Astrocyte (in vitro differentiated cells and primary cell): ENCODE measurements around the gene GABPB1. TPM values are rescaled to one million over a fixed set of nuclear protein-coding genes. Genes with fewer than 3 reads are reported as not detected.
"Not testable (repeated sequence)": the region's sequence is repeated elsewhere in the genome, so short reads cannot be mapped to it uniquely, and the experiment has no call there.

Experiments used
- DNase-seq: peaks from one replicate; pipeline ENCODE4 v3.0.0-alpha.2; 2010; ENCODE audit warnings: low read depth
- FAIRE-seq: peaks from 2 replicates; lab custom pipeline; 2011; peaks lifted over from hg19 to GRCh38; lab: Jason Lieb, UNC
- H2AFZ ChIP-seq: 2 replicates; pipeline ENCODE4 v1.6.0; 2012; ENCODE audit warnings: low read depth, low read length, inconsistent platforms
- H3K27ac ChIP-seq: 2 replicates; pipeline ENCODE4 v1.5.1; 2011; ENCODE audit warnings: low read depth, low read length, inconsistent platforms
- H3K27me3 ChIP-seq: 2 replicates; pipeline ENCODE4 v1.6.0; 2011; ENCODE audit warnings: low read length, inconsistent platforms; ENCODE audit not compliant: insufficient read depth
- H3K36me3 ChIP-seq: 2 replicates; pipeline ENCODE4 v1.5.1; 2011; ENCODE audit warnings: low read length, inconsistent platforms; ENCODE audit not compliant: insufficient read depth
- H3K4me1 ChIP-seq: 2 replicates; pipeline ENCODE4 v1.5.1; 2011; ENCODE audit warnings: low read length, inconsistent platforms; ENCODE audit not compliant: insufficient read depth
- H3K4me2 ChIP-seq: 2 replicates; pipeline ENCODE4 v1.6.0; 2012; ENCODE audit warnings: low read length, inconsistent platforms
- H3K4me3 ChIP-seq: 2 replicates; pipeline ENCODE4 v1.5.1; 2011; ENCODE audit warnings: low read depth, mild to moderate bottlenecking, low read length, inconsistent platforms; ENCODE audit not compliant: insufficient read depth
- H3K79me2 ChIP-seq: 2 replicates; pipeline ENCODE4 v1.6.0; 2012; ENCODE audit warnings: mild to moderate bottlenecking, low read length, inconsistent platforms; ENCODE audit not compliant: insufficient read depth
- H3K9ac ChIP-seq: 2 replicates; pipeline ENCODE4 v1.6.0; 2012; ENCODE audit warnings: mild to moderate bottlenecking, low read length, inconsistent platforms
- H3K9me3 ChIP-seq: 2 replicates; pipeline ENCODE4 v1.5.1; 2012; ENCODE audit warnings: low read depth, mild to moderate bottlenecking, low read length, inconsistent platforms; ENCODE audit not compliant: insufficient read depth
- H4K20me1 ChIP-seq: 2 replicates; pipeline ENCODE4 v1.6.0; 2012; ENCODE audit warnings: low read length, inconsistent platforms; ENCODE audit not compliant: insufficient read depth
- H3K27ac Mint-ChIP-seq: one replicate; pipeline ENCODE4 v1.8.0; 2021; ENCODE audit warnings: mild to moderate bottlenecking, mixed read lengths; ENCODE audit not compliant: unreplicated experiment
- H3K27me3 Mint-ChIP-seq: one replicate; pipeline ENCODE4 v1.8.0; 2021; ENCODE audit warnings: low read depth, mixed read lengths; ENCODE audit not compliant: unreplicated experiment
- H3K36me3 Mint-ChIP-seq: one replicate; pipeline ENCODE4 v1.8.0; 2021; ENCODE audit warnings: low read depth, mixed read lengths; ENCODE audit not compliant: unreplicated experiment
- H3K4me1 Mint-ChIP-seq: one replicate; pipeline ENCODE4 v1.8.0; 2021; ENCODE audit warnings: low read depth, mixed read lengths; ENCODE audit not compliant: unreplicated experiment
- H3K4me3 Mint-ChIP-seq: one replicate; pipeline ENCODE4 v1.8.0; 2021; ENCODE audit warnings: mild to moderate bottlenecking, moderate library complexity, mixed read lengths; ENCODE audit not compliant: unreplicated experiment
- H3K9me3 Mint-ChIP-seq: one replicate; pipeline ENCODE4 v1.8.0; 2021; ENCODE audit warnings: mild to moderate bottlenecking, mixed read lengths; ENCODE audit not compliant: unreplicated experiment
- EZH2 ChIP-seq: IDR thresholded peaks from 2 replicates; pipeline ENCODE4 v1.6.1; 2012; ENCODE audit warnings: mild to moderate bottlenecking, low read length, inconsistent platforms; ENCODE audit not compliant: insufficient read depth
- total RNA-seq: library from RNA; stranded (reverse); gene quantifications from 2 replicates; pipeline ENCODE4 v1.2.1, GENCODE V29; 2021
- TF ChIP-seq, protein P1 (sequence below): IDR thresholded peaks from 2 replicates; pipeline ENCODE4 v1.5.1; 2011; ENCODE audit warnings: low read depth, mild to moderate bottlenecking, inconsistent platforms, low read length, moderate library complexity; ENCODE audit not compliant: insufficient read depth

Gene GABPB1
- total RNA-seq, 1 donor from 2014 or later, result 33.5 TPM

DNA sequence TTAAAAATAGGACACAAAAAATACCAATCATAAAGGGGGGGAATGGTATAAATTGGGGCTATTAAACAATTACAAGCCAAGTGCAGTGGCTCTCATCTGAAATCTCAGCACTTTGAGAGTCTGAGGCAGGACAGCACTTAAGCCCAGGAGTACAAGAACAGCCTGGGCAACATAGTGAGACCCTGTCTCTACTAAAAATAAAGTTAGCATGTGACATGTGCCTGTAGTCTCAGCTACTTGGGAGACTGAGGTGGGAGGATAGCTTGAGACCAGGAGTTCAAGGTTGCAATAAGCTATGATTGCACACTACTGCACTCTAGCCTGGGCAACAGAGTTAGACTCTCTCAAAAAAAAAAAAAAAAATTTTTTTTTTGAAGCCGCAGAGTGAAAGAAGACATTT lies 23.8 kb upstream of the GABPB1 start:
- TF ChIP-seq, protein P1, sequence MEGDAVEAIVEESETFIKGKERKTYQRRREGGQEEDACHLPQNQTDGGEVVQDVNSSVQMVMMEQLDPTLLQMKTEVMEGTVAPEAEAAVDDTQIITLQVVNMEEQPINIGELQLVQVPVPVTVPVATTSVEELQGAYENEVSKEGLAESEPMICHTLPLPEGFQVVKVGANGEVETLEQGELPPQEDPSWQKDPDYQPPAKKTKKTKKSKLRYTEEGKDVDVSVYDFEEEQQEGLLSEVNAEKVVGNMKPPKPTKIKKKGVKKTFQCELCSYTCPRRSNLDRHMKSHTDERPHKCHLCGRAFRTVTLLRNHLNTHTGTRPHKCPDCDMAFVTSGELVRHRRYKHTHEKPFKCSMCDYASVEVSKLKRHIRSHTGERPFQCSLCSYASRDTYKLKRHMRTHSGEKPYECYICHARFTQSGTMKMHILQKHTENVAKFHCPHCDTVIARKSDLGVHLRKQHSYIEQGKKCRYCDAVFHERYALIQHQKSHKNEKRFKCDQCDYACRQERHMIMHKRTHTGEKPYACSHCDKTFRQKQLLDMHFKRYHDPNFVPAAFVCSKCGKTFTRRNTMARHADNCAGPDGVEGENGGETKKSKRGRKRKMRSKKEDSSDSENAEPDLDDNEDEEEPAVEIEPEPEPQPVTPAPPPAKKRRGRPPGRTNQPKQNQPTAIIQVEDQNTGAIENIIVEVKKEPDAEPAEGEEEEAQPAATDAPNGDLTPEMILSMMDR, result no peak
- TF ChIP-seq EZH2, result no peak
- H3K27ac Mint-ChIP-seq, result no peak overlapping the region
- H3K36me3 ChIP-seq, result no peaks in the 10 kb centered on the region
- H3K9me3 Mint-ChIP-seq, result peaks cover 2% of the 10 kb centered on the region
- no peaks in the 10 kb centered on the region for H3K27me3 ChIP-seq
- H3K27me3 Mint-ChIP-seq, result peaks cover 1% of the 10 kb centered on the region
- no peaks in the 10 kb centered on the region for H3K4me1 ChIP-seq
- H3K9ac ChIP-seq, result no peak overlapping the region
- no peak overlapping the region for H3K4me3 ChIP-seq
- H3K36me3 Mint-ChIP-seq, result no peaks in the 10 kb centered on the region
- no peaks in the 10 kb centered on the region for H3K4me1 Mint-ChIP-seq
- no peak for DNase-seq
- no peaks in the 10 kb centered on the region for H4K20me1 ChIP-seq
- H3K4me2 ChIP-seq, result no peak overlapping the region
- H3K79me2 ChIP-seq, result no peaks in the 10 kb centered on the region
- no peak overlapping the region for H2AFZ ChIP-seq
- H3K4me3 Mint-ChIP-seq, result no peak overlapping the region
- no peak for FAIRE-seq
- H3K9me3 ChIP-seq, result no peaks in the 10 kb centered on the region
- H3K27ac ChIP-seq, result no peak overlapping the region

DNA sequence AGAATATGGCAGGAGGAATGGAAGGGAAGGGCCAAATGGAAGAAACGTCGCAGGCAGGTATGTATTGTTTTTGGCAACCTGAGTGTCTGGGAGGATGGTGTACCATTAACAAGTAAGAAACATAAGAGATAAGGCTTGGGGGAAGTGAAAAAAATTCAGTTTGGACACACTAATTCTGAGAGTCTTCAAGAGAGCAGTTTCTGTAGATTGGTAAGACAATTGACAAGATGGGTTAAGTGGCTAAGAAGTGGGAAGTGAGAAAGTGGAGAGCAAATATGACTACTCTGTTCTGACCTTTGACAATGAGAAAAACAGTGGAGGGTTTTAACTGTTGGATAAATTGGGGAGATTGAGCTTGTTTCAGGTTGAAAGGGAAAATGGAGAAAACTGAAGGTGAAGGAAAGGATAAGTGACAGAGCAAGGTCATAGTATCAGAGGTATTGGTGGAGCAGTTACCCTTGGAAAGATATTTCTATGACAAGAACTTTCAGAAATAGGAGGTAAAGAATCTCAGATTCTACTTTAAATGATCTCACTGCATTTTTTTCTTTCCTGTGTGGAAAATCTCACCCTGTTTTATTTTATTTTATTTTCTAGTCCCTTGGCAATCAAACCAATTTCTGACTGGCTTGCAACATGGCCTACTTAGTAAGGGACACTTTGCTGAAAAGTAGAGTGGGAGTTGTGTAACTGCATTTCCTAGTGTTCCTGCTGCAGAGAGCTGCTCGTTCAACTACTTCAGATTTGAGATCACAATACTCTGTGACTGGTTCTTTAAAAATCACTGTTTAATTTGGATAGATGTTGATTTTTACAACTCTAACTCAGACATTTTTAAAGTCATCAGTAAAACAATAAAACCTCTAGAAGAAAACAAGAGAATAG lies 23.1 kb upstream of the GABPB1 start:
- Histone ChIP-seq H3K4me1 (no peaks in the 10 kb centered on the region), H3K4me3 (no peak overlapping the region), H3K9ac (no peak overlapping the region), H3K9me3 (no peaks in the 10 kb centered on the region), H3K79me2 (no peaks in the 10 kb centered on the region), H4K20me1 (no peaks in the 10 kb centered on the region), H3K27me3 (no peaks in the 10 kb centered on the region), H2AFZ (no peak overlapping the region), H3K27ac (no peak overlapping the region), H3K4me2 (no peak overlapping the region), H3K36me3 (no peaks in the 10 kb centered on the region)
- Mint-ChIP-seq H3K36me3 (no peaks in the 10 kb centered on the region), H3K27ac (no peak overlapping the region), H3K4me1 (no peaks in the 10 kb centered on the region), H3K27me3 (peaks cover 2% of the 10 kb centered on the region), H3K4me3 (no peak overlapping the region), H3K9me3 (peaks cover 2% of the 10 kb centered on the region)
- no peak for TF ChIP-seq EZH2
- TF ChIP-seq, protein P1, result no peak
- DNase-seq (no peak), FAIRE-seq (no peak)

DNA sequence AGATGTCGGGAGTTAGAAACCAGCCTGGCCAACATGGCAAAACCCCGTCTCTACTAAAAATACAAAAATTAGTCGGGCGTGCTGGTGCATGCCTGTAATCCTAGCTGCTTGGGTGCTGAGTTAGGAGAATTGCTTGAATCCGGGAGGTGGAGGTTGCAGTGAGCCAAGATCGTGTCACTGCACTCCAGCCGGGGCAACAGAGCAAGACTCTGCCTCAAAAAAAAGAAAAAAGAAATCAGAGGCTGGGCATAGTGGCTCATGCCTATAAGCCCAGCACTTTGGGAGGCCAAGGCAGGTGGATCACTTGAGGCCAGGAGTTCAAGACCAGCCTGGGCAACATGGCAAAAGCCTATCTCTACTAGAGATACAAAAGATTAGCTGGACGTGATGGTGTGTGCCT lies 14.6 kb upstream of the GABPB1 start:
- not testable (repeated sequence) for H3K9me3 Mint-ChIP-seq, H3K4me2 ChIP-seq, H3K36me3 Mint-ChIP-seq, H4K20me1 ChIP-seq, H3K27ac ChIP-seq, DNase-seq, H3K9ac ChIP-seq, H3K9me3 ChIP-seq, H3K79me2 ChIP-seq, H3K4me1 Mint-ChIP-seq, H3K36me3 ChIP-seq, H3K27me3 Mint-ChIP-seq, H3K4me3 Mint-ChIP-seq, H3K27me3 ChIP-seq, FAIRE-seq, H3K27ac Mint-ChIP-seq, H3K4me1 ChIP-seq, H3K4me3 ChIP-seq, H2AFZ ChIP-seq
